Activated CD4-positive, CD25-positive, alpha-beta regulatory T cell treated with anti-CD3 and anti-CD28 coated beads, Interleukin-2, amount 50 U/mL, for 16 hours (primary cell): ENCODE results near the gene EXO1.
"Not testable (repeated sequence)": the region's sequence is repeated elsewhere in the genome, so short reads cannot be mapped to it uniquely, and the experiment has no call there.

ENCODE experiments used
- DNase-seq: peaks from one replicate; pipeline ENCODE4 v3.0.0-alpha.2; 2020; ENCODE audit warnings: low read depth, low spot score

The EXO1 gene

DNA sequence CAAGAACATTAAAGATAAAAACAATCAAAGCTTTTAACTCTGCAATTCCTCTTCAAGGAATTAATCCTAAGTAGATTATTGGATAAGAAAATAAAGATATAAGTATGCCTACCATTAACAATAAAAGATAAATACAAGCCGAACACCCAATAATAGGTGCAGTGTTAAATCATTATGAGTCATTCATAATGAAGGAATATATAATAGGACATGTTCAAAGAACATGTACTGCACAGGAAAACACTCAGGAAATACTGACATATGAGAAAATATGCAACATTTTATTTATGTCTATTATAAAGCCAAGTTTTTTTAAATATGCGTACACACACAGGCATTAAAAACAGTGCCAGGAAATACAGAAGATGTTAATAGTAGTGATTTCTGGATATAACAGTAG, 11.1 kb upstream of the EXO1 start:
- no peak for DNase-seq

DNA sequence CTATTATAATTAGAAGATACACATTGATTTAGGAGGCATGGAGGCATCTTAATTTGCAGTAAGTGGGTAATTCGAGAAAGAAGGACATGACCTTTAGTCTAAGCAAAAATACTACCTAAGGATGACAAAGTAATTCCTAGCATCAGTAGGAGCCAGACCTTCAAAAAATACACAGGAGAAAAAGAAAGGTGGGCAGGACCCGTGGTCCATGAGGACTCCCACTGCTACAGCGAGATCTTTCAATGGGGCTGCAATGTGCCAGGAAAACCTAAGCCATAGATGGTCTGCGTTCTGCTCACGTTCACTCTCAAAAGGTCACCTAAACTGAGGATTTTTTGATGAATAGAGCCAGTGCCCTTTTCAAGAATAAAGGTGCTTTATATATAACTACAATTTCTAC, 10.6 kb upstream of the EXO1 start:
- DNase-seq = no peak

DNA sequence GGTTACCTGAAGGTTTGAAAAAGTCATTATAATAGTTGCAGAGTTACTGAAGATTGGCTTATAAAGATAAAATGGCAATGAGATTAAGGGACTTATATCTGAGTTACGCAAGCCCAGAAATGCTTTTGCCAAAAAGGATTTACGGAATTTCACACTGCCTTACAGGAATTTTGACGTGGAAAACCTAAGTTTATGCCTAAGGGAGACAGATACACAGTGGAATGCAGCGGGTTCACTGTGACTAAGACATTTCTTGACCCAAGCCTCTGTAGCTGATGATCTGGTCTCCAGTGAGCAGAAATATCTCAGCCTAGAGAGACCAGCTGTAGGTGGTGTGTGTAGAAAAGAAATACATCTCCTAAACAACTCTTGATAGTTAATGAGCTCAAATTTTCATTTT, 10.1 kb upstream of the EXO1 start:
- no peak for DNase-seq

DNA sequence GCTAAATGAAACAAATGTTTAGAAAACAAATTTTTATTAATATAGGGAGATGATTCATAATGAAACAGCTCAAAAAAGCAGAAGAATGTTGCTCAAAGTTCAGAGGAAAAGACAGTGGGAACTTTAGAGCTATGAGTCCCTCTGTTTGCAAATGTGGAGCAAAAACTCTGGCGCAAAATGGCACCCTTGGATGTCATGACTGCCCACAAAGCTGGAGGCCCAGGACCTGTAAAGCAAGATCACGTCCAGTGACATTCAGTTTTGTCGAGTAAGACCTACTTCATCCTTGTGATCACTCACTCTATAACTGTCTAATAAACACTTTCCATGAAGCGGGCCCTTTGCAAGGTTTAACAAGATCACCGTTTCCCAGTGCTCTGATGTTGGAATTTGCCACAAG, 9.1 kb upstream of the EXO1 start:
- DNase-seq = no peak

DNA sequence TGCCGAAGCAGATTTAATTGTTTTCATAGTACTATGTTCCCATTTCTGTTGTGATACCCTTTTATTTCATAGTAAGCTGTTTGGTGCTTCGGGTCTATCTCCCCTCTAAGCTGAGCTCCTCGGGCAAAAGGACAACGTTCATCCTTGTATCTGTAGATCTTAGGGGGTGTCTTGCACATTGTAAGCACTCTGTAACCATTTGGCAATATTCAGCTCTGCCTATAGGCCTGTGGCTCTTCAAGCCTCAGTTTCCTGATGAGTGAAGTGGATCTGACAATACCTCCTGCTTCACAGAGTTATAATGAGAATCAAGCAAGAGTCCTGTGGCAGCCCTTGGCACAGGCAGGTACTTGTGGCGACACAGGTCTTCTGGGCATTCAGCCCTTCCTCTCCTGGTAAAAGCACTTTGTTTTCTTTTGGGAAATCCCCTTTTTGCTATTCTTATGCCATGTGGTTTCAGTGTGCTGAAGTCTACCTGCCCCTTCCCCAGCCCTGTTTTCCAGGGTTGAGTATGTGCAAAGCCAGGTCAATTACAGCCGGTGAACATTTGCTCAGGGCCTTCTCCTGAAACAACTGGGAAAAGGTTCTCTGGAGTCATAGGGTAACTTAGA, 8.5 kb upstream of the EXO1 start:
- no peak for DNase-seq

DNA sequence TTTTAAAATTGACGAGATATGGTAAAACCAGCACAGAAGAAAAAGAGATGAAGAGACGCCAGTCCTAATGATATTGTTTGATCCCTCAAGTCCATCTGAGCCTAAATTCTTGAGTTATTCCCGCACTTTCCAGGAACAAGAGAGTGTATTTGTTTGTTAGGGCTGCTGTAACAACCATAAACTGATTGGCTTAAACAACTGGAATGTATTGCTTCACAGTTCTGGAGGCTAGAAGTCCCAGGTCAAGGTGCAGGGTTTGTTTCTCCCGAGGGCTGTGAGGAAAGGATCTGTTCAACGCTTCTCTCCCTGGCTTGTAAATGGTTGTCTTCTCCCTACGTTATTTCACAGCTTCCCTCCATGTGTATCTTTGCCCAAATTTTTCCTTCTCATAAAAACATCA, 7.8 kb upstream of the EXO1 start:
- no peak for DNase-seq

DNA sequence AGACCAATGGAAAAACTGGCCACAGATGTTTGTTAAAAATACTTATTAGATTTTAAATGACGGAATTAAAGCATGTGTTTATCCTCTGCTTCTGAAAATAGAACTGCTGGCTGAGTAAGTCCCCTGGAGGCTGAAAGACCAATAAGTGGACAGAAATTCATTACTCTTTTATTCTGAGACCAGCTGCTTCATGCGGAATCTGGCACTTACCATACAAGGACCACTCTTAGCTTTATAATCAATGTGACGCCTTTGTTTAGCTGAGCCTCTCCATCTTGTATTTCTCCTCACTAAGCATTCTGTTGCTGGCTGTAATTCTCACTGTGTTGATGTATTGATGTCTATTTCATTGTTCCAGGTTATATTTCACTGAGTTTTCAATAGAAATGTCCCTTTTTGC, 6.3 kb upstream of the EXO1 start:
- no peak for DNase-seq

DNA sequence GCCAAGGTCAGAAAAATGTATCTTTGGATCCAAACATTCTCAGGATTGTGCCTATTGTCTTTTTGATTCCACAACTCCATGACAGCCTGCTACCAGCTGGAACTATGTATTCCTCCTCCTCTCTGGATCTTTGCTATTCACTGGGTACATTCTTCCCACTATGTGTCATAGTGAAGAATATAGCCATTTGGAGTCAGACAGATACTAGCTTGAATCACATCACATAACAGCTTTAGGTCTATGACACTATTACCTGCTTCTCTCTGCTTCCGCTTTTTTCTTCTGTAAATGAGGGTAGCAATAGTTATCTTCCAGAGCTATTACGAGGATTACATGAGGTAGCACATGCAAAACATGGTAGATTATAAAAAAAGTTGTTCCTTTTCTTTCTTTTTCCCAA, 5.4 kb upstream of the EXO1 start:
- no peak for DNase-seq

DNA sequence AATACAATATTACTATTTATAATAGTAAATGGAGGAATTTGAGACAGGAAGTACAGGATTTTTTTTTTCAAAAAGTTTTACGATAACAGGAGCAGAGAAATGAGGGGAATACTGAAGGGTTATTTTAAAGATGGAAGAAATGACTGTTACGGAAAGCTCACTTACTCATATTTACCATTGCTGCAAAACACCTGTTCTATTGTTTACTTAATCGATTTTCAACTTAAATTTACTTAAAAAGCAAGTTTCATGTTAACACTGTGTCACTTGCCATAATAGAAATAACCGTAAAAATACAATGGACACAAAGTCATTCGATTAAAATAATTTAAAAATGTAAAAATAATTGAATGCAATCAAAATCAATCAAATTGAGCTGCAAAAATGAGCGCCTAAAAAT, 3.4 kb upstream of the EXO1 start:
- no peak for DNase-seq

DNA sequence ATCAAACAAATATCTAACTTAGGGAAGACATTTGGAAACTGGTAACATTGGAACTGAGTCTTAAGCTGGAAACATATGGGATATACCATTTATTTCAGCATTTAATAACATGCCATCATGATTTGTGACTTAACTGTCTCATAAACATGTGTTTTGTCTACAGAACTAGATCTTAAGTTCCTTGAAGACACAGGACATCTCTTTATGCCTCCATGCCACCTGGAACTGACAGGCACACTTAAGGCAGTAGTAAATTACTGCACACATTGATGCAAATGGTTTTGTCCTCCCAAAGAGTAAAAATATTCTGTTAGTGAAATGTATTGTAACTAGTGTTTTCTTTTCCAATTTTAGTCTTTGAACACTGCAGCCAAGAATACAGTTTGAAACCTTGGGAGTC, 1.6 kb upstream of the EXO1 start:
- DNase-seq = no peak

DNA sequence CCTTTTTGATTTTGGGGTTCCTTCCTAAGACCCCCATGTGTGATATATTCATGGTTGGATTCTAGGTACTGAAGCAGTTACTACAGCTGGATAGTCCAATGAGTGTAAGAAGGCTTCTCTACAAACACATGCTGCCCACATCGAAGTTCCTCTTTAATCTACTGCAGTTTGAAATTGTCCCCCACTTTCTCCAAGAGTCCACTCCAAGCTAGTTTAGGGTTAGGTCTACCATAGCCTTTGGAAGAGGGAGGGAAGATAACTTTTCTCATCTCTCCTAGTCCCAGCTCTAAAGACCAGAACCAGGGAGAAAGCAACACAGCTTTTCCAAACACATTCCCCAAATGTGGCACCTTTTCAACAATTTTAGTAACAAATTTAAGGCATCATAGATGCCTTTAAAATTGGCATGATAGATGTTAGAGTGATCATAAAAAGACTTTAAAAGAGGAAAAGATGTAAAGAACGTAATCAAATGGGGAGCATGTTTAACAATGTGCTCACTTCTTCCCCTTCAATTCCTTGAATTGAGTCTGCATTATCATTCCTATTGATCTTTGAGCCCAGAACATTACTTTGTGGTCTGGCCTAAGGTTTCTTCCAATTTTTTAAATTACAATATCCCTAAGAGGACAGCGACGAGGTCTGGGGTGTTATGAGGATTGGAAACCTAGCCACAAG, 1.0 kb upstream of the EXO1 start:
- no peak for DNase-seq

DNA sequence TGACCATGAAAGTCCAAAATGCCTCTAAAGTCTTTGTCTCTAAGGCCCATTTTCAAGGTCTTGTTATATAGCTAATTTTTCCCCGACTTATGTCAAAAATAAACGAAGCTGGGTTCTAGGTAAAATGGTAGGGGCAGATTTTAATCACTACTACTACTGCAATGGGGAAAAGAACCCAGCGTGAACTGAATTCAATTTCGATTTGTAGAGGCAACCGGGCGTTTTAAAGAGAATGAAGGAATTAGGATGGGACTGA, 536 bp upstream of the EXO1 start:
- no peak for DNase-seq

DNA sequence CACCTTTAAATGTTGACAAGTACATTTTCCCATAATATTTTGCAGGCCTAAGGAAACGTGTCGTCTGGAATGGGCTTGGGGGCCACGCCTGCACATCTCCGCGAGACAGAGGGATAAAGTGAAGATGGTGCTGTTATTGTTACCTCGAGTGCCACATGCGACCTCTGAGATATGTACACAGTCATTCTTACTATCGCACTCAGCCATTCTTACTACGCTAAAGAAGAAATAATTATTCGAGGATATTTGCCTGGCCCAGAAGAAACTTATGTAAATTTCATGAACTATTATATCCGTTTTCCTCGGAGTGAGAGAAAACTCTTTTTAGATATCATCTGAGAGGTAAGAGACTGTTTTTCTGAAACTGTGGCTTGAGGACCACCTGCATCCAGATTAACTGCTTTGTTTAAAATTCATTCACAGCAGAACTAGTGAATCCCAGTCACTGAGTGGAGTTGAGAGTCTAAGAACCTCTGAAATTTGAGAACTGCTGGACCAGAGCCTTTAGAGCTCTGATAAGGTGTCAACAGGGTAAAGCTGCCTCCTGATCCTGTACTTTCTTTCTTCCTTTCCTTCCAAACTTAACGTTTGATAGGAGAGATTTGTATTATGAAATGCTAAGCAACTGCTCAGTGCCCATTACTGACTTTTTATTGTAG, 811 bp downstream of the EXO1 start:
- DNase-seq = no peak

DNA sequence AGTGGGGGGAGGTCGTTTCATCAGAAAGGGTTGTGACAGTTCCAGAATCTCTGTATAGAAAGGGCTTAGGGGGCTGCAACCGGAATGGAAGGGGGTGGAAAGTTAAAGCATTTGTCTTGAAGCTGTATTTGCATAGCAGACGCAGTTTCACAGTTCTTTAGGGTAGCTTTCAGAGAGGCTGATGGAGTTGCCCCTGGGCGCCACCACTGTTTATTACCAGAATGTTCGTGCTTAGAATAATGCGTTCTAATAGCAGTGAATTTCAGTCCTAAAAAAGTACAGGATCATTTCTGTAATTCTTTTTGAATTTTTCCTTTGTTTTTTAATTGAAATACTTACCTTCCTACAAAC, 1.3 kb downstream of the EXO1 start:
- DNase-seq = no peak

DNA sequence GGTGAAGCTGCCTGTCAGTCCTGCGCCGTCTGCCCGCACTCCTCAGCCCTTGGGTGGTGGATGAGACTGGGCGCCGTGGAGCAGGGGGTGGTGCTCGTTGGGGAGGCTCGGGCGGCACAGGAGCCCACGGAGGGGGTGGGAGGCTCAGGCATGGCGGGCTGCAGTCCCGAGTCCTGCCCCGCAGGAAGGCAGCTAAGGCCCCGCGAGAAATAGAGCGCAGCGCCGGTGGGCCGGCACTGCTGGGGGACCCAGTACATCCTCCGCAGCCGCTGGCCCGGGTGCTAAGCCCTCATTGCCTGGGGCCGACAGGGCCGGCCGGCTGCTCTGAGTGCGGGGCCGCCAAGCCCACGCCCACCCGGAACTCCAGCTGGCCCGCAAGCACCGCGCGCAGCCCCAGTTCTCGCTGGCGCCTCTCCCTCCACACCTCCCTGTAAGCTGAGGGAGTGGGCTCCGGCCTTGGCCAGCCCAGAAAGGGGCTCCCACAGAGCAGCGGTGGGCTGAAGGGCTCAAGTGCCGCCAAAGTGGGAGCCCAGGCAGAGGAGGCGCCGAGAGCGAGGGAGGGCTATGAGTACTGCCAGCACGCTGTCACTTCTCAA, 7.6 kb downstream of the EXO1 start:
- not testable (repeated sequence) for DNase-seq

DNA sequence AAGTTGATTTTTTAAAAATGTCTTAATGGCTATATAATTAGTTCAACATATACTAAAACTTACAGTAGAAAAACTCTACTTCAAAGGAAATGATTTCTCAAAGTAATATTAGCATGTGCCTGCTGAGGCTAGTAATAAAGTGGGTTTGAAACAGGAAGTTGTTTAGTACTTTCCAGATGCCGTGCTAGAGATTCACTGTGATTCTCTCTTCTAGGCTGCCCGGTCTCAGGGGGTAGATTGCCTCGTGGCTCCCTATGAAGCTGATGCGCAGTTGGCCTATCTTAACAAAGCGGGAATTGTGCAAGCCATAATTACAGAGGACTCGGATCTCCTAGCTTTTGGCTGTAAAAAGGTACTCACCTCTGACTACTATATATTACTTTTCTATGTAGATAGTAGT, 9.1 kb downstream of the EXO1 start:
- DNase-seq = no peak

DNA sequence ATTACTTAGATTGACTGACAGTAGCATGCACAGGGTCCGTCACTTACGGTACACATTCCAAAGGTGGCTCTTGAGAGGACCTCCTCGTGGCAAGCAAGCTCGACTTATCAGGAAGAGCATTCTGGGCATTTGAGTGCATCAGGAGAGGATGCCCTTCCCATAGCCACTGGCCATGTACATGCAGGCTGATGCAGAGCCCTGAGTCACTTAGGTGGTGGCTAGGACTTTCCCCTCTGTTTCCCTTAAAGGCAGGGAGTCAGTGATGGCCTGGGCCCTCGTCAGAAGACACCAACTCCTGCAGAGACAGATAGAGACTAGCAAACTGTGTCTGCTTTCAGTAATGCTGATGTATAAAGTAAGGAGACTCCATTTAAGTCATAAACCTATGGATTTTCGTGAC, 12.9 kb downstream of the EXO1 start:
- DNase-seq = no peak

DNA sequence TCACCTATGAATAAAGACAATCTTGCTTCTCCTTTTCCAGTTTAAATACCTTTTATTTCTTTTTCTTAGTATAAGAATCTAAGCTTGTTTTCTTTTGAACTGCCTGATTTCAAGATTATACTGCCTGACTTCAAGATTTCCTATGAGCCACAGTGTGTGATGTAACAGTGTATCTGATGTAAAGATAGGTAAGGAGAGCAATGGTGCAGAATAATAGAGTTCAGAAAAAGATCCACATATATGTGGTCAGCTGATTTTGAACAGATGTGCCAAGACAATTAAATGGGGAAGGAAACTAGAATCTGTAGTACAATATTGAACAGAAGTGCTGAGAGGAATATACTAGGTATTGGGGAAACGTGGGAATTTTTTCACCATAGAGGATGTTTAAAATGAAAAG, 21.0 kb downstream of the EXO1 start:
- no peak for DNase-seq

DNA sequence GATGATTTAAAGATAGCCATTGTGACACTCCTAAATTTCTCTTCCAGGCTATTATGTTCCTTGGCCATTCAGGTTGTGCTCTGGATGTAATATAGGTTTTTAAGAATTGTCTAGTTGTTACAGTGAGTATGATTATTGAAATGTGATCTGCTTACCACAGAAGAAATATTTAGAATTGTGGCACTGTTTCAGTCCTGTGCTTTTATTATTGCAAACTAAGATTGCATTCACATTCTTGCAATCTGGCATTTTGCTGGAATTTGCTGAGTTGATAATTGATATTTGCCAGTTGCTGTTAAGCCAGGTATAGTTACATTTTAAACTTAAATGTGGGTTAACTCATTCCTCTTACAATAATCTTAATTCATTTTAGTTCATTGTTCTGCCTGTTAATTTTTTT, 22.3 kb downstream of the EXO1 start:
- no peak for DNase-seq

DNA sequence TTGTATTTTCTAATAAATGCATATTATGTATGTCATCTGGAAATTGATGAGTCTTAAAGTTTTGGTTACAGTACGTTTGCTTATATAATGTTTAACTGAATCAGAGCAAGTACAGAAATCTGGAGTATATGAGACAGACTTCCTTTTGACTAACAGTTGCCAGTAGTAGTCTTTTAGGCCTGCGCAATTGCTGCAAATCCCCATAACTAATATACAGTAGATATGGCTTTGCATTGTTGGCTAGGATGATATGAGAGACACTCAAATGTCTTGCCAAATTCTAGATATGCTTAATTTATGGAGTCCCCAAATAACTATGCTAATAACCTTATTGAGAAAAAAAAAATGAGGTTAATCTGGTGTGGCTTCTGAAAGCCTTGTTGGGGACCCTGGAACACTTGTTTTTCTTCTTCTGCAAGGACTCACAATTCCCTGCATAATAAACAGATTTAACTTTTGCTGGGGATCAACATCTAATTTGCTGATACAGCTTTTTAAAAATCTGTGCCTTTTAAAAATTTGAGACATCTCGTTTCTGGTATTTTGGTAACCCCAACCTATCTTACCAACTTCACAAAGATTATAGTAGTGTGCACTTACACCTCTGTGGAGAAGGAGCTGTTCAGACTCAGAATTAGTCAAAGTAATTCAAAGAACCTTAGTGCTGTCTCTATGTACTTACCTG, 22.9 kb downstream of the EXO1 start:
- DNase-seq = no peak

DNA sequence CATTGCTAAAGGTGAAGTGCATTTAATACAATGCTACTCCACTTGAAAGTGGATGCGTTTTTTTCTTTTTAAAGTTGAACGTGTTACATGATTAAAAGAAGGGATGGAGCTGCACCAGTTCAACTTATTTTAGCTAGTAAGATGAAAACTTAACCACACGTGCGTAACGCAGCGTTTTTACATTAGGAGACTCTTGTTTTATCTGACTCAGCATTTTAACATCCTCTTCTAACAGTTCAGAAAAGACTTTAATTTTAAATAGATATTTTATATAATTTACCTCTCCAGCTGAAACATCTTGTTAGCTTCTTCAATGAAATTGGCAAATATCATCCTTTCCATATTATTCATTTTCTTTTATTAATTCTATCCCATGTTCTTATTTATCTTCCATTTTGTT, 33.4 kb downstream of the EXO1 start:
- DNase-seq = no peak

DNA sequence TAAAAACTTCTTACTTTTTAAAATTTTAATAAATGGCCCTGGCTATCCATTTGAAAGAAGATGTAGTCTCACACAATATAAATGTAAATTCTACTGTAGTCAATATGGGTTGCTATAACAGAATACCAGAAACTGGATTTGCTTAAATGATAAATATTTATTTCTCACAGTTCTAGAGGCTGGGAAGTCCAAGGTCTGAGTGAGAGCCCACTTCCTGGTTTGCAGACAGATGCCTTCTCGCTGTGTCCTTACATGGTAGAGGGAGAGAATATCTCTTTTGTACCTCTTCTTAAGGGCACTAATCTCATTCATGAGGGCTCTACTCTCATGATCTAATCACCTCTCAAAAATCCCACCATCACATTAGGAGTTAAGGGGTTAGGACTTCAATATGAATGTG, 35.2 kb downstream of the EXO1 start:
- DNase-seq = no peak

DNA sequence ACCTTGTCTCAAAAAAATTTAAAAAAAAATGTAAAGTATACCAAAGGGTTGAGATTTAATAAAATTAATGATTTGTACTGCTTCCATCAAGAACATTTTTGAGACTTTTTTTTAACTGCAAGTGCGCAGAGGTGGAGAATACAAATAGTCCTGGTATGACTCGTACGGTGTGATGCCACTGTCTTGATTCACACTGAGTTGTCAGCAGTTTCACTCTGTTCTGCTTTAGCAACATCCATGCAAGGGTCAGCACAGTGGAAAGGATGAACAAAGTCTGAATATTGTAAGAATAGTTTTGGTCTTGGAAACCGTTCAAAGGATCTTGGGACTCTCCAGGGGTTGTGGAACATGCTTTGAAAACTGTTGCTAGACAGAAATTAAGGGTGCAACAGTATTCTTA, 40.2 kb downstream of the EXO1 start:
- no peak for DNase-seq
